EL (cell line): ENCODE measurements around the gene NRCAM.
A peak's percentile ranks its signal among the peaks of the same experiment; 100 is the strongest.

ENCODE experiments used
- DNase-seq: peaks from one replicate; pipeline ENCODE4 v3.0.0-alpha.2; 2016

Gene NRCAM

DNA sequence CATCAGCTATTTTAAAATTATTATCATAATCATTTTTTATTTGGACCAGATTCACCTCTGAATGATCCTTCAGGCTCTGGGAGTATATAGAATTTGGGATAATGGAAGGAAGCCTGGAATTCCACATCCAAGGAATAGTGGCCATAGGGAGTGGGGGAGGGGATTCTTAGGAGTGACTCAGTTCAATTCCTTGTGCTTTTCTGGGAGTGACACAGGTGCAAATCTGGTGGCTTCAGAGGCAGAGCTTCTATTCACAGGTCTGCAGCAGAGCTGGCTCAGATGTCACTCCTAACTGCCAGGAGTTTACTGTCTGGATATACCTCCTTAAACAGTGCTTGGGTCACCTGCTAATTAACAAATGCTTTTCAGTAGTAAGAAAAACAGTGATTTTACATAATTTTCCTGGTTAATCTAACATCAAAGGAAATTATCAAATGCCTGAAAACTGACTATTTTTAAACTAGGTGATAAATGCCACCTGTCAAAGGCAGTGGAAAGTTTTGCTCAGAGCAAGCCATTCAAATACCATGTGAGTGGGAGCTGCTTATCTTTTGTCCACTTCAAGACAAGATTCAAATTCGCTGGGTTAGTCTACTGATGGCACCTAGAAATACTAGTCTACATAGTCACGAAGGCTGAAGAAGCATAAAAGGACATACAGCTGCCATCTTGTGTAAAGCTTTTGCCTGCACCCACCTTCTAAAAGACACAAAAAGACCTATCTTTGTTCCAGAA is 219.4 kb downstream of the NRCAM start:
- no peak for DNase-seq

DNA sequence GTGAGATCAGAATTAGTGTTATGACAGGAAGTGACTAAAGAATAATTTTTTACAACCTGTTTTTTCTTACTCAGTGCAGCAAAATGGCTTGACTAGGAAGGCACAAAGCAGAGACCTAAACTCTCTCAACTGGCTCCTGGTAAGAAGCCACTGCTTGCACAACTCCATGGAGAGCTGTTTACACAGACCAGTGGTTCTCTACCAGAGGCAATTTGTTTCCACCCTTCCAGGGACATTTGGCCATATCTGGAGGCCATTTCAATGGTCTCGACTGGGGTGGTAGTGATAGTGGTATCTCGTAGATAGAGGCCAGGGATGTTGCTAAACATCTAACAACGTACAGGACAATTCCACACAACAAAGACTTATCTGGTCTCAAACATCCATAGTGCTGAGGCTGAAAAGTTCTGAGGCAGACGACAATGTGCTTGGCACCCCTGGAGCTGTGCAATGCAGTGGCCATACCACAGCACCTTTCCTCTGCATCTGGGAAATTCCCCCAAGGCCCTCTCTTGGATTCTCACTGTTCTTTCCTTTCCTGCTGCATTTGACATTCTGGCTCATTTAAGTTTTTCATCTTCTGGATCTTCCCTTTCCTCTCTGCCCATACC is 220.7 kb downstream of the NRCAM start:
- DNase-seq = peak; percentile 38

DNA sequence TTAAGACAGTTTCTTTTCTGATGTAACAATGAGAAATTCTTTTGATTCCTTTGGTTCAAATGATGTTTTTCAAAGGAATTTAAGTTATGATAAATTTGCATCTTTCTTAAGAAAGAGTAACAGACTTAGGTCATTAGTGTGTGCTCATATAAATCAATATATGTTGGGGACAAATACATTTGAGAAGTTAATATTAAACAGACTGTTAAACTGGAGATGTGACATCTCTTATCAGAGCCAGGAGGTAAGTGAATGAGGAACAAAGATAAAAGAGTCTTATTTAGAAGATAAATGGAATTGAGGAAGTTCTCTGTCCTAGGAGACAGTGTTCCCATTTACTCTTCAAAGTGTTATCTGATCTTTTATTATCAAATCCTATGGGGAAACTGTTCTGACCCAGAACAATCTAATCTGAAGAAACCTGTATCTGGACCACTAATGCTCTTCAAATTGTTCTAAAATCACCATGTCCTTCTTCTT is 221.2 kb downstream of the NRCAM start:
- peak; percentile 39 for DNase-seq

DNA sequence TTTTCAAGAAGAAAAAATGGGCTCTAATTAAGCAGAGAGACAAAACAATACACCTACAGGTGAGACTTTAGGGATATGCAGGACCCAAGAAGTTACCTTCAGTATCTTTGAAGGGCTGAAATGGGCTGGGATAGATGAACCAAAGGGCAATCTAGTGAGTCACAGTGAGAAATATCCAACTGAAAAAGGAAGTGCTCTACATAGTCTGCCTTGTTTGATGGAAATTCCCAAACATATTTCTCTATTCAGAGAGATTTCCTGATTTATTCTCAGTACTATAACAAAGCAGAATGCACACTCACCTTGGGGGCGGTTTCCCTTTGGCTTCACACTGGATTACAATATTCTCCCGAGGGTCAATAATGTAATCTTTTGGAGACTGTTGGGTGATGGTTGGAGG is 222.0 kb downstream of the NRCAM start:
- DNase-seq = peak; percentile 56

DNA sequence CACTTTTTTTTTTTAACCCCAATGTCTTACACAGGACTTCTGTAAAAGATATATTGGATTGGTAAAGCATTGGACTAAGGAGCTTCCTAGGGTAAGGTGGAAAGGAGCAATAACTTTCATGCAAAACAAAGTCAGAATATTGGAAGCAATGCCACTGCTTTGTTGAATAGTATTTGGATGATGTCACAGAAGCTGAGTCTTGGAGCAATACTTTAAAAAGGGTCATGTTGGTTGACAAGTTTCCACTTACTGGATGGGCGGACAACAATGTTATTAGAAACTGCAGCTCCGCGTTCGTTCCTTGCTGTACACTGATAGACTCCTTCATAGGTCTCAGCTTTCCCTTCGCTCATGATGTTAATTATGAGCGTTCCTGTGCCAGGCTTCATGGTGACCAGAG is 224.2 kb downstream of the NRCAM start:
- peak; percentile 20 for DNase-seq

DNA sequence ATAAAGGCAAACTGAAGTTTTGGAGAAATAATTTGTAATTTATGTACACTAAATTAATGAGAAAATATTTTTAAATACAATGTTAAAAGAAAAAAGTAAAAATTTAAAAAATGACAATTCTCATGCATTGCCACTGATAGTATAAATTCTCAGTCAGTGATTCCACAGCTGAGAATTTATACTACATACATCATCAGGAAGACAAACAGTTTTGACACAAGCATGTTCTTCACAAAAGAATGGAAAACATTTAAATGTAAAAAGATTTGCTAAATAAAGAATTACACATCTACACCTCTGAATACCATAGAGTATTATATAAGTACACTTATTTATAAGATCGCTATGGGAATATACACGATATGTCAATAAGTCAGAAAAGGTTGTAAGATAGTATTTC is 225.0 kb downstream of the NRCAM start:
- DNase-seq = no peak

DNA sequence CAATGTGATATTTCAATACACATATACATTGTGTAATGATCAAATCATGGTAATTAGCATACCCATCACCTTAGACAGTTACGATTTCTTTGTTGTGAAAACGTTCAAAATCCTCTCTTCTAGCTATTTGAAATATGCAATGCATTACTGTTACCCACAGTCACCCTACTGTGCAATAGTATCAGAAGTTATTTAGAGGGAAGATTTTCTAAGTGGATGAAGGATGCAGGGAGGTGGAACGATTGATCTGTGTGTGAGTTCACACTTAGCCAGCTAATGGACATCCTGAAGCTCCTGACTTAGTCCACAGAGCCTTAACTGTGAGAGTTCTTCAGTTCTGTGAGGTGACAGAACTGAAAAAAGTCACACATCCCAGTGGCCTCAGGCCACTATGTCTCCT is 228.9 kb downstream of the NRCAM start:
- no peak for DNase-seq

DNA sequence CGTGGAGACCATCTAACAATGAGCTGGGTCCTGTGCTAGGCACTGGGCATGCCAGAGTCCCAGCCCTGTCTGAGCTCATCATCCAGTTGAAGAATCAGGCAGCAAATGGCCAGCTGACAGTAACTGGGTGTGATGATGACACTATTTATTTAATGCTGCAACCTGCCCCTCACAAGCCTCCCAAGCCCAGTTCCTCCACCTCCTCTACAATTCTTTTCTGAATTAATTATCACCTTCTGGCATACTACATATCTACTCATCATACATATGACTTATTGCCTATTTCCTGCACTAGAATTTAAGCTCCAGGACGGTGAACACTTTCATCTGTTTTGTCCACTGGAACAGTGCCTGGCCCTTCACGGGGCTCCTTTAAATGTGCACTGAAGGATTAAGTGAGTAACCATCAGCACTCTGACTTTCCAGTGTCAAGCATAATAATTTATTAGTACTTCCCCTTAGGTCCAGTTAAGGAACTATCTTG is 229.4 kb downstream of the NRCAM start:
- DNase-seq = no peak

DNA sequence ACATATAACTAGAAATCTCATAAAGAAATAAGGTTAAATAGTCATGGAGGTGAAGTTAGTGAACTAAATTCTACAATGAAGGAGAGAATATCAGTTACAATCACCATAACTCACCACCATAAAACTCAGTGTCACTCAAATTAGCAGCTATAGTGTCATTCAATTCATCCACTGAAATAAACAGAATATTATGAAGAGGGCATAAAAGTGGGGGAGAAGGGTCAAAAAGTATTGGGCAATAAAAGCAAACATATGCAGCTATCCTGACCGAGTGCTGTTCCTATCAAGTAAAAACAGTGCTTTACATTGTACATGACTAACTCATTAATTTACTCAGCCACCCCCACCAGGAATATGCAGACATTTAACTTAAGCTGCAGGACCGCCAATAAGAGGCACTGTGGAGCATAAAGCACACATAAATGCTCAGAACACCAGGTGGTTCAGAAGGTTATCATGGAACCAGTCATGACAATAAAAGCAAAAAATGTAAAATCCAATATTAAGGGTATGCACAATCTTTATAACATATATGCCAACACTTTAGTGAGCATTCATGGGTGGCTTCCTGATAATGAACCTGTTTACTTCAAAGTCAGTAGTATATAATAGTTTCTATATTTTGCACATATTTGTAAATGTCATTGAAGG is 230.6 kb downstream of the NRCAM start:
- DNase-seq = no peak

DNA sequence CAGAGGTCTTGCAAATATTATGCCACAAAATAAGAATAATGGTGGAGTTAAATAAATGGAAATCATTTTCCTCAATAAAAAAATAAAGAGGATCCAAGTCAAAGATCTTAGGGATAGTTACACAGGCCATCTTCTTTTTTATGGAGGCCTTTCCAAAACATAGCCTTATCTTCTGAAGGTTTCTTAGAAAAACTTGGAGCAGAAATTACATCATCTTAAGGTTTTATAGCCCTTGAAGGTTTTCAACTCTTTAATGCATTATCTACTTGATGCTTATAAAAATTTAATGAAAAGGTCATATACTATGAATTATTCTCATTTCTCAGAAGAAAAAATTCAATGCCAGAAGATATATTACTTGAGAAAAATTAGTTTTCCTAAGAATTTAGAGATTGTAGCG is 231.8 kb downstream of the NRCAM start:
- DNase-seq = no peak

DNA sequence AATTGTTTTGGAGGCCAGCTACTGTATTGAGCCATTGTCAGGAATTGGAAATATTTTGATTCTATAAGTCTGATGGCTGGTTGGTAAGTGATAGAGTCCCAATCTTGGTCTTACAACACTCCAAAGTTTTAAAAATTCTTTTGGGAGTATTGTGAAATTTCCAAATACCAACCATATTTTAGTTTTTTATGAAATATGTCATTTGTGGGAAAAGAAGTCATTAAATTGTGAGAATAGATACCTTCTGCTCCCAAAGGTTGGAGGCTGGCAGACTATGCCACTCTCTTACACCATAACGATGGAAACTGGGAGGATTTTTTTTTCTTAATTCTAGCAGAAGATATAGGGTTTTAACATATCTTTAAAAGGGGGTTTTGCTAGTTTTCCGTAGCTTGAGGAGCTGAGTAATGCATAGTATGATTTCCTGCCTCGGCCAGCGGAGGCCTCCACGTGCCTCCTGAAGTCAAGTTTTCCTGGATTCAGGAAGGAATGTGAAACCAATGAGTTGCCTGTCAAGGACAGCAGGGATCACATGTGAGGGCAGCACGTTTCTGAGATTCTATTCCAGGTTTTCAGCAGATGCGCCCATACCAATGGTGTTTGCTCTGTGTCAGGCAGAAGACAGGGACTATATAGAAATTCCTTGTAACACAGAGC is 233.9 kb downstream of the NRCAM start:
- peak; percentile 66 for DNase-seq

DNA sequence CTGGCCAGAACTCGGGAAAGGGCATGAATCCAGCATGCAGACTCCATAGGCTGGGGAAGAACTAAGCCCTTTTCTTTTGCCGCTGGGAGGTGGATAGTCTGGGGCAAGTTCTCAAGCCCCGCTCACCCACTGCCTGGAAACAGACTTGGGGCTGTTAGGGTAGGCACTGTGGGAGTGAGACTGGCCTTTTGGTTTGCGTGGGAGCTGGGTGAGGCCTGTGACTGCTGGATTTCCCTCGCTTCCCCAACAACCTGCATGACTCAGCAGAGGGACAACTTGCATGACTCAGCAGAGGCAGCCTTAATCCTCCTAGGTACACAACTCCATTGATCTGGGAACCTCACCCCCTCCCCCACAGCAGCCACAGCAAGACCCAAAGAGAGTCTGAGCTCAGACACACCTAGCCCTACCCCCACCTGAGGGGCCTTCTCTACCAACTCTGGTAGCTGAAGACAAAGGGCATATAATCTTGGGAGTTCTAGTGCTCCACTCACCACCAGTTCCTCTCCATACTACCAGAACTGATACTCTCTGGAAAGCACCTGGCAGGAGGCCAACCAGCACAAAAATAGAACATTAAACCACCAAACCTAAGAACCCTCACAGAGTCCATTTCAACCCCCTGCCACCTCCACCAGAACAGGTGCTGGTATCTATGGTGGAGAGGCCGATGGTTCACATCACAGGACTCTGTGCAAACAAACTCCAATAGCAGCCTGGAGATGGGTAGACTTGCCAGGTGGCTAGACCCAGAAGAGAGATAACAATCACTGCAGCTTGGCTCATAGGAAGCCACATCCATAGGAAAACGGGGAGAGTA is 244.6 kb downstream of the NRCAM start:
- DNase-seq = peak; percentile 37

DNA sequence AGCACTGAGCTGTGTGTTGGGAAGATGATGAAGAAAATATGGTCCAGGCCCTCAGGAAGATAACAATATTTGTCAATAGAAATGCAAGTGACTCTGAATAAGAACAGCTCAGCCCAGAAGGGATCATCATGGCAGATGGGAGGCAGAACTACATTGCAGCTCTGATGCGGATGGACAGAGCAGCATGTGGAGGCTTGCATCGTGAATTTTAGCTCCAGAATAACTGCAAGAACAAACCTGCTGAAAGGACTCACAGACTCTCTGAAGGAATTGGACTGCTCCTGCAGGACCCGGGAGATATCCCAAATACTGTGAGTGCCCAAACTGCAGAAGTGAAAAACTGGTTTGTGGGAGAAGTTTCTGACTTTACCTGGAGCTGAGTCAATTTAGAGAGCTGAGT is 245.4 kb downstream of the NRCAM start:
- no peak for DNase-seq

DNA sequence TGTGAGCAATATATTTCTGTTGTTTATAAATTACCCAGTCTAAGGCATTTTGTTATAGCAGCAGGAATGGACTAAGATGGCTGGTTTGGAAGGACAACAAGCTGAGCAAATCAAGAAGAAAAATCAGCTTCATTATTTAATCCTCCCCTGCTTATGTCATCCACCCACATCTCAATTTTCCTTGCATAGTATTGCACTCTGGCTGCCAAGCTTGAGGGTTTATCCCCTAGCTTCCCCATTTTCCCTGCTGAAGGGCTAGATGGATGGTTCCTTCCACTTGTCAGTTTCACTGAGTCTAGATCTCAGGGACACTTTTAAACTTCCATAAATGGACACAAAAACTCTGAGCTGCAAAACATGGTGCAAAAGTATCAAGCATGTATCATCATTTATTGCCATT is 250.9 kb downstream of the NRCAM start:
- DNase-seq = no peak

DNA sequence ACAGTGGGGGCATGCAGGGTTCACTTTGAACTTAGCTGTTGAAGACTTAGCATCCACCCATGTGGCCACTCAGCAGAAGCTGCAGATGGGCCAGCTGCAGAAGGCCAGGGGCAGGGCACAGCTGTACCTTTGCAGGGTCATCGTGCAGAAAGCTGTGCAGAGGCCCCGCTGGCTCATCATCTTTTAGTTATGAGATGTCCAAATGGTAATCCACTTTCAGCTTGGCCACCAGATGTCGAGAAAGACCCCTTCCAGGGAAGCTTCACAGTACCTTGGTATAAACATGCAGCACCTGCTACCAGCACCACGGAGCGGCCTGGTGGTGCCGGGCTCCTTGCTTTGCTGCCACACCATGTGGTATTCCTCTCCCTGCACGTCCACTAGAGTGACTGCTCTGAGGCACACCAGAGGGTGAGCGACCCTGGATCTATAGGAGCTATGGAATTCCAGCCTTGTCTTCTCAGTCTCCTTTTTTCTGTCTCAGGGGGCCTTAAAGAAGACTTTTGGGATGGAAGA is 251.9 kb downstream of the NRCAM start:
- no peak for DNase-seq

DNA sequence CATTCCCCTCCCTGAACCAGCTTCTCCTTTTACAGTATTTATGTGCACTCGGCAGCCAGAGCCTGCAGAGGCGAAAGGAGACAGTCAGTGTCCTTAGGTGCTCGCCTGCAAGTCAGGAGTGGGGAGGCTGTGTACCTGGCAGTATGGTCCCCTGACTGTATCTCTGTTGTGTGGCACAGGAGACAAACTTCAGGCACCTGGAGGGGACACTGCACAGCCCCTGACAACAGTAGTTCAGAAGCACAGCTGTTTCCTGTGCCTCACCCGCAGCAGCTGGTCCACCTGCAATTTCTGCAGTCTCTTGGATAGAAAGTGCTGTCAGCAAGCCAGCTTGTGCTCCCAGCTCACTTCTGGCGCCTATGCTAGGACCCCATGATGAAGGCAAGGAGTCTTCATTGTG is 252.7 kb downstream of the NRCAM start:
- no peak for DNase-seq

DNA sequence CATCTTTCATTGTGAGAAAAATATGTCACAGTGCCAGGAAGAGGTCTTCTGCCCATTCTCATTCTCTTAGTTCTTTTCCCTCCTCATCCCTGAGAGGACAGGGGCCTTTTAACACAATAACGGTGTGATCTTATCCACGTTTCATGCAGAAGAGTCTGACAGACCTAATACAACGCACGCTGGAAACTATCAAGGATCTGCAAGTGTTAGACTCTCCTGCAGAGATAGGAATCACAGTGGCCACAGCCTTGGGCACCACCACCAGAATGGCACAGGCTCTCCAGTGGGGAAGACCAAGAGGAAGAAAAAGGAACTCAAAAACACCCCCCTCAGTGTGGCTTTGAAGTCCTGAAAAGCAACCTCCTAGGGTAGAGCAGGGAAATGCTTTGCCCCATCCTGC is 253.5 kb downstream of the NRCAM start:
- no peak for DNase-seq

DNA sequence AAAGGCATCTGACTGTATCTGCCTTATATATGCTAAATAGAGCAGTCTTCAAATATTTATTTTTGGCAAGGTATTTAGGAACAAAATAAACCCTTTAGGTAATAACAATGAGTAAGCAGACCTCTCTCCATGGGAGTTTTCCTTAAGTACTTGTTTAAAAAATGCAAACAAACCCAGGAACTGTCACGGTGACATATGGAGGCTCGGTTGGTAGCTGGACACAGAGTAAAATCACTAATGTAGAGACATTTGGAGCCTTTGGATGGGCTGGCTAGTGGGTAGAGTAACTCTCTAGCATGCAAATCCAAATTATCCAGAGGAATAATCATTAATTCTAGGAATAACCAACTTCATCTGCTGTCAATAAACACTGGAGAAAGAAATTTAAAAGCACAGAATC is 254.5 kb downstream of the NRCAM start:
- DNase-seq = no peak

DNA sequence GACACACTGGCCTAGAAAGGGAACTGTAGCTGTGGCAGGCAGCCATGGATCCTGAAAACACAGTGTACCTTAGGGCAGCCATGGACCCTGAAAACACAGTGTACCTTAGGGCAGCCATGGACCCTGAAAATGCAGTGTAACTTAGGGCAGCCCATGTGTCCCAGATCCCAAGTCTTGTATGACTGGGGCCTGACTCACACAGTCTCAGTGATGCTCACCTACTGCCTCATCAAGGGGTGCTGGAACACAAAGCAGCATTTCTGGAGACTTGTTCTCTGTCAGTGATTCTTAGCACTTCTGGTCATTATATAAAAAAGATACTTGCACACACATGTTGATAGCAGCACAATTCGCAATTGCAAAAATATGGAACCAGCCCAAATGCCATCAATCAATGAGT is 255.9 kb downstream of the NRCAM start:
- no peak for DNase-seq

DNA sequence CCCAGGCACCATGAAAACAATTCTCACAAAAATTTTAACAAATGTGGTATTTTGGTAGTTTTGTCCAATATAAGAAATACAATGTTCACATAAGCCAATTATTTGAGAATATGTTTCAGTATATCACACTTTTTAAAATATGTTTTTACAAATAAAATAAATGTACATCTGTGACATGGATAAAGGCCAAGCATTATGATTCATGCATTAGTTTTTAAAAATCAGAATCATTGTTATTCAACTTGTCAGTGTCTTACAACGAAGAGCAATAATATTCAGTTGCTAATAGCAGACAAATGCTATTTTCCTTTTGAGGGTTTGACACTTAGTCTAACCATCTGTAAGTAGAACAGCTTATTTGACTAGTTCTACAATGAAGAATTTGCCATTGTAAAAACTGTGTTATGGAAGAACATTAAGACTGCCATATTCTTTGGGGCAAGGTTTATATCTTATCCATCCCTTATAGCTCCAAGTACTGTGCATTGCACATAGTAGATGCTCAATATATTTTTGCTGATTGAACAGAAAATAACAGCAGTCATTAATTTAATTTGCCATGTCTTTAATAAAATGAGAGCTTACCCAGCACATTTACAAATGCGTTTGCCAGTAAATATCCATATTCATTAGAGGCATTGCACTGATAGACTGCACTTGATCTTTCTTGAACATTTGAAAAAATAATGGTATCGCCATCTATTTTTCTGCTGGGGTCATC is 258.7 kb downstream of the NRCAM start:
- DNase-seq = no peak

DNA sequence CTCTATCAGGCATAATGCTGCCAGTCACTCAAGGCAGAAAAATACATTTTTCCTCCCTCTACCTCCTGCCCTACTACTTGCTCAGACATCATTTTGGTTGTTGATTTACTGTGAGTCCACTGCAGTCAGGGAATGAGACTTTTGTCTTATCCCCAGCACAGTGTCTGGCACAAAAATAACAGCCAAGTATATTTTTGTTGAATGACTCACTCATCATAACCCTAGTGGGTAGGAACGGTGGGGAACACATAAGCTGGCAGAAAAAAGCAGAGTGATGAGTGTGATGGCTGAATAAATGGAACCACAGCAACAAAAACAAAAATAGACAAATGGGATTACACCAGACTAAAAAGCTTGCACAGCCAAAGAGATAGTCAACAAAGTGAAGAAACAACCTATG is 260.2 kb downstream of the NRCAM start:
- peak; percentile 18 for DNase-seq
